Nephron progenitor cell (in vitro differentiated cells): ENCODE results near the gene PCDH11X.
"Not testable (repeated sequence)": the region's sequence is repeated elsewhere in the genome, so short reads cannot be mapped to it uniquely, and the experiment has no call there.

Experiments used
- DNase-seq: peaks from one replicate; pipeline ENCODE4 v3.0.0; 2021
- H3K27ac Mint-ChIP-seq: 2 replicates; pipeline ENCODE4 v1.8.0; 2021; ENCODE audit warnings: mild to moderate bottlenecking, moderate library complexity, mixed read lengths
- H3K27me3 Mint-ChIP-seq: 2 replicates; pipeline ENCODE4 v1.8.0; 2021; ENCODE audit warnings: mild to moderate bottlenecking, low read depth, mixed read lengths; ENCODE audit not compliant: poor library complexity
- H3K36me3 Mint-ChIP-seq: 2 replicates; pipeline ENCODE4 v1.8.0; 2021; ENCODE audit warnings: low read depth, mixed read lengths
- H3K4me1 Mint-ChIP-seq: 2 replicates; pipeline ENCODE4 v1.8.0; 2021; ENCODE audit warnings: mixed read lengths
- H3K4me3 Mint-ChIP-seq: 2 replicates; pipeline ENCODE4 v1.8.0; 2021; ENCODE audit warnings: mild to moderate bottlenecking, moderate library complexity, mixed read lengths
- H3K9me3 Mint-ChIP-seq: 2 replicates; pipeline ENCODE4 v1.8.0; 2021; ENCODE audit warnings: mild to moderate bottlenecking, moderate library complexity, mixed read lengths
- CTCF ChIP-seq: fragments of 200-600 bp; sonication (generic); IDR thresholded peaks from 2 replicates; pipeline ENCODE4 v1.5.0; 2021; ENCODE audit warnings: antibody characterized with exemption

Gene PCDH11X

GRCh38 chrX:91779135-91779534 is at the start of gene PCDH11X:
Gene PCDH11X, plus strand, starts transcription at chrX:91779375. Its CDS starts 56,130 bp downstream, at chrX:91835505.
- H3K36me3 Mint-ChIP-seq, H3K4me1 Mint-ChIP-seq, H3K9me3 Mint-ChIP-seq, H3K27ac Mint-ChIP-seq: not testable (repeated sequence)
- peaks cover 33% of the 10 kb centered on the region for H3K27me3 Mint-ChIP-seq
- peak; percentile 79 for DNase-seq
- peak within 1 kb of the TSS; percentile 89 for H3K4me3 Mint-ChIP-seq

- not testable (repeated sequence) for H3K27me3 Mint-ChIP-seq, H3K27ac Mint-ChIP-seq, H3K36me3 Mint-ChIP-seq, H3K9me3 Mint-ChIP-seq, H3K4me1 Mint-ChIP-seq, DNase-seq, H3K4me3 Mint-ChIP-seq
Measured at GRCh38 chrX:91747446-91747845, 31.7 kb upstream of the PCDH11X start.

- H3K27me3 Mint-ChIP-seq, DNase-seq, H3K4me1 Mint-ChIP-seq, H3K36me3 Mint-ChIP-seq, H3K27ac Mint-ChIP-seq, H3K4me3 Mint-ChIP-seq: not testable (repeated sequence)
- peaks cover 21% of the 10 kb centered on the region for H3K9me3 Mint-ChIP-seq
Measured at GRCh38 chrX:91753022-91753421, 26.2 kb upstream of the PCDH11X start.

GRCh38 chrX:91770619-91771488 is 8.3 kb upstream of the PCDH11X start:
- H3K9me3 Mint-ChIP-seq: not testable (repeated sequence)

GRCh38 chrX:91773943-91774342 is 5.2 kb upstream of the PCDH11X start:
- peaks cover 14% of the 10 kb centered on the region for H3K27me3 Mint-ChIP-seq
- not testable (repeated sequence) for H3K9me3 Mint-ChIP-seq, H3K4me1 Mint-ChIP-seq, H3K36me3 Mint-ChIP-seq, H3K4me3 Mint-ChIP-seq, DNase-seq, H3K27ac Mint-ChIP-seq

More at GRCh38 chrX:91770619-91771488, 8.3 kb upstream of the PCDH11X start:
- peak; percentile 42 for TF ChIP-seq CTCF
- H3K36me3 Mint-ChIP-seq, H3K27me3 Mint-ChIP-seq, H3K4me1 Mint-ChIP-seq, H3K27ac Mint-ChIP-seq, DNase-seq: not testable (repeated sequence)
- peak overlapping the region; percentile 56 for H3K4me3 Mint-ChIP-seq

GRCh38 chrX:91780008-91780407 is 833 bp downstream of the PCDH11X start:
- DNase-seq: peak; percentile 18
- not testable (repeated sequence) for H3K27ac Mint-ChIP-seq, H3K36me3 Mint-ChIP-seq, H3K9me3 Mint-ChIP-seq
- Mint-ChIP-seq H3K27me3 (peaks cover 37% of the 10 kb centered on the region), H3K4me3 (peak overlapping the region; percentile 89), H3K4me1 (peaks cover 17% of the 10 kb centered on the region)

GRCh38 chrX:91780698-91781097 is 1.5 kb downstream of the PCDH11X start:
- H3K27ac Mint-ChIP-seq, H3K36me3 Mint-ChIP-seq, H3K9me3 Mint-ChIP-seq: not testable (repeated sequence)
- Mint-ChIP-seq H3K27me3 (peaks cover 35% of the 10 kb centered on the region), H3K4me3 (peak overlapping the region; percentile 89), H3K4me1 (peaks cover 17% of the 10 kb centered on the region)
- DNase-seq: peak; percentile 30

GRCh38 chrX:91781553-91782298 is 2.6 kb downstream of the PCDH11X start:
- H3K27me3 Mint-ChIP-seq: peaks cover 35% of the 10 kb centered on the region
- DNase-seq: peak; percentile 59
- not testable (repeated sequence) for H3K36me3 Mint-ChIP-seq, H3K9me3 Mint-ChIP-seq
- H3K4me1 Mint-ChIP-seq: peaks cover 17% of the 10 kb centered on the region
- peak overlapping the region; percentile 97 for H3K27ac Mint-ChIP-seq
- H3K4me3 Mint-ChIP-seq: peak overlapping the region; percentile 89

GRCh38 chrX:91782825-91783224 is 3.6 kb downstream of the PCDH11X start:
- not testable (repeated sequence) for H3K36me3 Mint-ChIP-seq, H3K9me3 Mint-ChIP-seq, DNase-seq, H3K27ac Mint-ChIP-seq
- Mint-ChIP-seq H3K4me3 (peak overlapping the region; percentile 89), H3K4me1 (peaks cover 17% of the 10 kb centered on the region), H3K27me3 (peaks cover 27% of the 10 kb centered on the region)

- H3K4me1 Mint-ChIP-seq, H3K27me3 Mint-ChIP-seq, H3K9me3 Mint-ChIP-seq, H3K36me3 Mint-ChIP-seq, H3K27ac Mint-ChIP-seq, DNase-seq, H3K4me3 Mint-ChIP-seq: not testable (repeated sequence)
Measured at GRCh38 chrX:91817537-91817936, 38.4 kb downstream of the PCDH11X start.

- not testable (repeated sequence) for H3K4me1 Mint-ChIP-seq, H3K27ac Mint-ChIP-seq, H3K27me3 Mint-ChIP-seq, H3K9me3 Mint-ChIP-seq, H3K4me3 Mint-ChIP-seq, DNase-seq, H3K36me3 Mint-ChIP-seq
Measured at GRCh38 chrX:91825321-91825720, 46.1 kb downstream of the PCDH11X start.
